Breast epithelium (tissue), 3 donors: ENCODE measurements around the gene ASCC2.

Experiments
- POLR2A ChIP-seq: fragments of 450-650 bp; IDR thresholded peaks from one replicate; pipeline ENCODE4 v1.6.1; 2016; ENCODE audit warnings: antibody characterized with exemption, mild to moderate bottlenecking, moderate library complexity
- TF ChIP-seq, protein P1 (sequence below), 3 donors: fragments of 450-650 bp; IDR thresholded peaks; one replicate each; pipeline ENCODE4 v1.5.1; 2016 to 2017; ENCODE audit warnings: antibody characterized with exemption in 3 of 3, mild to moderate bottlenecking in 3 of 3, moderate library complexity in 3 of 3

- TF ChIP-seq, protein P1, sequence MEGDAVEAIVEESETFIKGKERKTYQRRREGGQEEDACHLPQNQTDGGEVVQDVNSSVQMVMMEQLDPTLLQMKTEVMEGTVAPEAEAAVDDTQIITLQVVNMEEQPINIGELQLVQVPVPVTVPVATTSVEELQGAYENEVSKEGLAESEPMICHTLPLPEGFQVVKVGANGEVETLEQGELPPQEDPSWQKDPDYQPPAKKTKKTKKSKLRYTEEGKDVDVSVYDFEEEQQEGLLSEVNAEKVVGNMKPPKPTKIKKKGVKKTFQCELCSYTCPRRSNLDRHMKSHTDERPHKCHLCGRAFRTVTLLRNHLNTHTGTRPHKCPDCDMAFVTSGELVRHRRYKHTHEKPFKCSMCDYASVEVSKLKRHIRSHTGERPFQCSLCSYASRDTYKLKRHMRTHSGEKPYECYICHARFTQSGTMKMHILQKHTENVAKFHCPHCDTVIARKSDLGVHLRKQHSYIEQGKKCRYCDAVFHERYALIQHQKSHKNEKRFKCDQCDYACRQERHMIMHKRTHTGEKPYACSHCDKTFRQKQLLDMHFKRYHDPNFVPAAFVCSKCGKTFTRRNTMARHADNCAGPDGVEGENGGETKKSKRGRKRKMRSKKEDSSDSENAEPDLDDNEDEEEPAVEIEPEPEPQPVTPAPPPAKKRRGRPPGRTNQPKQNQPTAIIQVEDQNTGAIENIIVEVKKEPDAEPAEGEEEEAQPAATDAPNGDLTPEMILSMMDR (IDR thresholded peaks at IDR 0.05) = no peak
- TF ChIP-seq POLR2A = no peak
Measured at GRCh38 chr22:29780748-29781676, 57.1 kb downstream of the ASCC2 start.
